Testis (tissue), 2 donors: ENCODE data around the gene FCHSD1.

Experiments
- CTCF ChIP-seq, 3 experiments: fragments of 450-650 bp in 2 of 3; fragments of 200-600 bp in 1 of 3; sonication (generic) in 1 of 3; IDR thresholded peaks; one replicate each; pipeline ENCODE4 v1.5.1; 2016 to 2019; ENCODE audit warnings: antibody characterized with exemption in 3 of 3, mild to moderate bottlenecking in 2 of 3, moderate library complexity in 1 of 3
- POLR2A ChIP-seq: fragments of 450-650 bp; IDR thresholded peaks from one replicate; pipeline ENCODE4 v1.6.1; 2017; ENCODE audit warnings: antibody characterized with exemption, mild to moderate bottlenecking, moderate library complexity

GRCh38 chr5:141602606-141603005 lies 48.6 kb downstream of the FCHSD1 start:
- TF ChIP-seq CTCF (IDR thresholded peaks at IDR 0.05) (no peak), POLR2A (no peak)
